ENCODE results near the gene IKZF3.

The IKZF3 gene

GRCh38 chr17:39791111-39791992, 72.8 kb downstream of the IKZF3 start:
- POLR2A ChIA-PET, result no interaction called here
- CTCF ChIA-PET, result interaction anchor here (1.1 to 4.1 kb wide), 7 partner anchors 11 to 190 kb away, joined by 3 to 21 read pairs (median 4); partner anchors contain the start of genes MIEN1 and PSMD3

GRCh38 chr17:39787743-39788484, 76.2 kb downstream of the IKZF3 start:
- CTCF ChIA-PET, result interaction anchor here (1.3 to 1.9 kb wide), 2 partner anchors 8 to 12 kb away, joined by 4 to 6 read pairs; no protein-coding TSS in a partner anchor
- no peak for TF ChIP-seq CTCF (IDR thresholded peaks at IDR 0.05; ENCODE audit: control extremely low read depth, extremely low read depth, low read depth, missing control alignments)

More at GRCh38 chr17:39791111-39791992, 72.8 kb downstream of the IKZF3 start:
- DNase-seq (ENCODE audit: extremely low spot score), result no peak
- TF ChIP-seq CTCF (IDR thresholded peaks at IDR 0.05; ENCODE audit: control extremely low read depth, extremely low read depth, low read depth, missing control alignments), result no peak

GRCh38 chr17:39787041-39787440, 77.1 kb downstream of the IKZF3 start:
- no peak for DNase-seq (ENCODE audit: extremely low spot score)
- CTCF ChIA-PET, result interaction anchor here (1.0 to 1.6 kb wide), 2 partner anchors 17 to 147 kb away, joined by 3 to 4 read pairs; no protein-coding TSS in a partner anchor
- TF ChIP-seq CTCF (IDR thresholded peaks at IDR 0.05; ENCODE audit: control extremely low read depth, extremely low read depth, low read depth, missing control alignments), result no peak
- POLR2A ChIA-PET, result no interaction called here

More at GRCh38 chr17:39787743-39788484, 76.2 kb downstream of the IKZF3 start:
- POLR2A ChIA-PET, result no interaction called here
- no peak for DNase-seq (ENCODE audit: extremely low spot score)

GRCh38 chr17:39782980-39783379, 81.1 kb downstream of the IKZF3 start:
- DNase-seq (ENCODE audit: extremely low spot score), result no peak
- POLR2A ChIA-PET, result no interaction called here
- TF ChIP-seq CTCF (IDR thresholded peaks at IDR 0.05; ENCODE audit: control extremely low read depth, extremely low read depth, low read depth, missing control alignments), result no peak
- CTCF ChIA-PET, result interaction anchor here (1.4 to 1.8 kb wide), 4 partner anchors 13 to 146 kb away, joined by 3 to 6 read pairs (median 5); no protein-coding TSS in a partner anchor

GRCh38 chr17:39782481-39782880, 81.6 kb downstream of the IKZF3 start:
- CTCF ChIA-PET, result interaction anchor here (1.0 to 1.8 kb wide), 5 partner anchors 13 to 175 kb away, joined by 3 to 6 read pairs (median 3); no protein-coding TSS in a partner anchor

More at GRCh38 chr17:39782481-39782880, 81.6 kb downstream of the IKZF3 start:
- no peak for TF ChIP-seq CTCF (IDR thresholded peaks at IDR 0.05; ENCODE audit: control extremely low read depth, extremely low read depth, low read depth, missing control alignments)
- POLR2A ChIA-PET, result no interaction called here
- no peak for DNase-seq (ENCODE audit: extremely low spot score)
